ENCODE measurements around the gene APLP2. TPM values are rescaled to one million over a fixed set of nuclear protein-coding genes. Genes with fewer than 3 reads are reported as not detected.
A peak's percentile ranks its signal among the peaks of the same experiment; 100 is the strongest.

The APLP2 gene
- total and polyA plus RNA-seq, 8 donors = 41.1 to 563 (median 147) TPM

- no peak overlapping the region for H3K4me3 ChIP-seq
- WGBS, 5 donors = 72 to 81% (median 73%) methylated on average over 5 of the region's 5 CpGs
- DNase-seq = no peak
- intact Hi-C loops (cut with DNase I; ENCODE audit: low total_unique reads) = no loop called here
- TF ChIP-seq POLR2AphosphoS5 (IDR thresholded peaks at IDR 0.05) (no peak), POLR2A (IDR thresholded peaks at IDR 0.05) (no peak), EP300 (IDR thresholded peaks at IDR 0.05) (no peak), CTCF (IDR thresholded peaks at IDR 0.05) (no peak)
- H3K9me3 ChIP-seq = no peaks in the 10 kb centered on the region
- peaks cover 5 to 82% (median 25%) of the 10 kb centered on the region in 4 donors for H3K4me1 ChIP-seq
- peaks cover 20 to 52% (median 47%) of the 10 kb centered on the region in 4 donors for H3K36me3 ChIP-seq
- H3K27ac ChIP-seq = peak overlapping the region in 1 of 5 donors; percentile 6
- H3K27me3 ChIP-seq = no peaks in the 10 kb centered on the region
These were observed 51.8 kb downstream of the APLP2 start for GRCh38 chr11:130121445-130121978.

GRCh38 chr11:130122141-130122575, 52.5 kb downstream of the APLP2 start:
- peaks cover 5 to 84% (median 25%) of the 10 kb centered on the region in 4 donors for H3K4me1 ChIP-seq
- intact Hi-C loops (cut with DNase I; ENCODE audit: low total_unique reads) = no loop called here
- WGBS, 5 donors = 75 to 82% (median 78%) methylated on average over 7 of the region's 7 CpGs

GRCh38 chr11:130123414-130124040, 53.8 kb downstream of the APLP2 start:
- no peak overlapping the region for H3K4me3 ChIP-seq
- TF ChIP-seq EP300 (IDR thresholded peaks at IDR 0.05) (no peak), POLR2A (IDR thresholded peaks at IDR 0.05) (no peak), CTCF (IDR thresholded peaks at IDR 0.05) (no peak), POLR2AphosphoS5 (IDR thresholded peaks at IDR 0.05) (no peak)
- no peaks in the 10 kb centered on the region for H3K27me3 ChIP-seq
- peaks cover 26 to 65% (median 63%) of the 10 kb centered on the region in 4 donors for H3K36me3 ChIP-seq
- peak overlapping the region in 4 of 5 donors; percentile 36 to 70 (median 60) for H3K27ac ChIP-seq
- intact Hi-C loops (cut with DNase I; ENCODE audit: low total_unique reads) = no loop called here
- H3K4me1 ChIP-seq = peaks cover 5 to 76% (median 21%) of the 10 kb centered on the region in 4 donors
- 94 to 97% (median 96%) methylated on average over 29 to 32 of the region's 32 CpGs for WGBS, 5 donors
- H3K9me3 ChIP-seq = no peaks in the 10 kb centered on the region
- DNase-seq = no peak

More at GRCh38 chr11:130122141-130122575, 52.5 kb downstream of the APLP2 start:
- no peak overlapping the region for H3K4me3 ChIP-seq
- H3K9me3 ChIP-seq = no peaks in the 10 kb centered on the region
- H3K36me3 ChIP-seq = peaks cover 22 to 53% (median 50%) of the 10 kb centered on the region in 4 donors
- H3K27me3 ChIP-seq = no peaks in the 10 kb centered on the region
- DNase-seq = peak in 1 of 2 donors; percentile 26
- no peak for TF ChIP-seq POLR2A (IDR thresholded peaks at IDR 0.05)
- TF ChIP-seq CTCF (IDR thresholded peaks at IDR 0.05) = no peak
- no peak for TF ChIP-seq EP300 (IDR thresholded peaks at IDR 0.05)
- no peak for TF ChIP-seq POLR2AphosphoS5 (IDR thresholded peaks at IDR 0.05)
- peak overlapping the region in 2 of 5 donors; percentile 6 to 12 for H3K27ac ChIP-seq

GRCh38 chr11:130124096-130124495, 54.4 kb downstream of the APLP2 start:
- peaks cover 31 to 70% (median 69%) of the 10 kb centered on the region in 4 donors for H3K36me3 ChIP-seq
- no peaks in the 10 kb centered on the region for H3K27me3 ChIP-seq
- no peaks in the 10 kb centered on the region for H3K9me3 ChIP-seq
- 40 to 64% (median 47%) methylated on average over 3 to 4 of the region's 4 CpGs for WGBS, 5 donors
- DNase-seq = peak; percentile 25 to 44
- no peak overlapping the region for H3K4me3 ChIP-seq
- peaks cover 5 to 70% (median 17%) of the 10 kb centered on the region in 4 donors for H3K4me1 ChIP-seq
- intact Hi-C loops (cut with DNase I; ENCODE audit: low total_unique reads) = no loop called here
- TF ChIP-seq POLR2A (IDR thresholded peaks at IDR 0.05) (no peak), POLR2AphosphoS5 (IDR thresholded peaks at IDR 0.05) (peak; percentile 55 to 78 (median 59)), EP300 (IDR thresholded peaks at IDR 0.05) (no peak)
- H3K27ac ChIP-seq = peak overlapping the region in 4 of 5 donors; percentile 36 to 70 (median 60)
